Cardiac septum (tissue), 1 donor: ENCODE data around the gene ANKRD49. TPM values are rescaled to one million over a fixed set of nuclear protein-coding genes. Genes with fewer than 3 reads are reported as not detected.

ENCODE experiments used
- DNase-seq: peaks from one replicate; pipeline ENCODE4 v3.0.0-alpha.2; 2020; ENCODE audit warnings: low spot score
- intact Hi-C: fragments of 100-400 bp; cut with DNase I; formaldehyde crosslinking; loops from one replicate; pipeline ENCODE4 v1.14.0; 2022
- microRNA-seq: library from miRNA; unstranded; fragments of <30 nt; microRNA quantifications from one replicate; pipeline ENCODE4 v1.2.0, GENCODE V29; 2020
- total RNA-seq: library from RNA; stranded (reverse); fragmentation: NEBNext Ultra II Directional; extraction: Animal tissue kit (Norgen Biotek cat#: 25700); gene quantifications from one replicate; pipeline ENCODE4 v1.2.1, GENCODE V29; 2021
- donor health status: DM: no; HTN: no; CAD: no.

Gene ANKRD49
- total RNA-seq, 1 donor from 2014 or later, result 6.4 TPM

DNA sequence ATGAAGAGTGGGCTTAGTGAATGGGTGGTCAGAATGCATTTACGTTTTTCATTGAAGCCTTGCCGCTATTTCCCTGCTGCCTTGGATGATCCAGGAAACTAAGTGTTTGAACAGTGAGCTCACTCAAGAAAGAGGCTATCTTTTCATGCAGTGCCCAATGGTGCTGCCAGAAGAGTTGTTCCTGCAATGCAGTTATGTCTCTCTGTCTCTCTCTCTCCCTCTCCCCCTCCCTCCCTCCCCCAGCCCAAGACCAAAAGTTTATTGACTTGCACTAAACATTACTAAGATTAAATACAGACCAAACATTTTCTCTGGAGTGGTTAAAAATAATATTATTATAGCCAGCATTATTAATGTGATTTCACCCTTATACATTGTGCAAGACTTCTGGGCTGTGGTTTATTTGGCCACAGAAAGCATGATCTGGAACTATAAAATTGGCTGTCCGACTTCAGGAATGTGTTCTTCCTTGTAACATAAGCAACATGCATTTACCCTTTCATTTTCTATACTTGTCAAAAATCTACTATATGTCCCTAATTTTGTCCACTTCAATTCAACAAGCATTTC lies 43.3 kb downstream of the ANKRD49 start:
- no peak for DNase-seq
- intact Hi-C loops, result no loop called here

DNA sequence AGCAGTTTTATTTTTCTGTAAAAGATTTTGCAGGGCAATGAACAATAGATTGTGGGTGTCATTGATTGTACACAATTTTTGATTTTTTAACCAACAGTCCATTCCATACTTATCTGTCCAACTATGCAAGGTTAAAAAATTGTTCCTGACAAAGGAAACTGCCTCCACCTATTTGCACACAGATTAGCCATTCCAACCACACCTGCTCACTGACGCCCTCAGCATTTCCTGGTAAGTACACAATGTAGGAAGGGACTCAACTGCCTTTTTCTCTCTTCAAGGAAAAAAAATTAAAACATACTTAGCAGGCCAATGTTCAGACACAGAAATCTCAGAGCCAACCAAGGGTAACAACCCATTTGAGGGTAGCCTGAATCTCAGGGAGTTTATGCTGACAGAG lies 45.6 kb downstream of the ANKRD49 start:
- intact Hi-C loops, result no loop called here
- DNase-seq, result no peak

DNA sequence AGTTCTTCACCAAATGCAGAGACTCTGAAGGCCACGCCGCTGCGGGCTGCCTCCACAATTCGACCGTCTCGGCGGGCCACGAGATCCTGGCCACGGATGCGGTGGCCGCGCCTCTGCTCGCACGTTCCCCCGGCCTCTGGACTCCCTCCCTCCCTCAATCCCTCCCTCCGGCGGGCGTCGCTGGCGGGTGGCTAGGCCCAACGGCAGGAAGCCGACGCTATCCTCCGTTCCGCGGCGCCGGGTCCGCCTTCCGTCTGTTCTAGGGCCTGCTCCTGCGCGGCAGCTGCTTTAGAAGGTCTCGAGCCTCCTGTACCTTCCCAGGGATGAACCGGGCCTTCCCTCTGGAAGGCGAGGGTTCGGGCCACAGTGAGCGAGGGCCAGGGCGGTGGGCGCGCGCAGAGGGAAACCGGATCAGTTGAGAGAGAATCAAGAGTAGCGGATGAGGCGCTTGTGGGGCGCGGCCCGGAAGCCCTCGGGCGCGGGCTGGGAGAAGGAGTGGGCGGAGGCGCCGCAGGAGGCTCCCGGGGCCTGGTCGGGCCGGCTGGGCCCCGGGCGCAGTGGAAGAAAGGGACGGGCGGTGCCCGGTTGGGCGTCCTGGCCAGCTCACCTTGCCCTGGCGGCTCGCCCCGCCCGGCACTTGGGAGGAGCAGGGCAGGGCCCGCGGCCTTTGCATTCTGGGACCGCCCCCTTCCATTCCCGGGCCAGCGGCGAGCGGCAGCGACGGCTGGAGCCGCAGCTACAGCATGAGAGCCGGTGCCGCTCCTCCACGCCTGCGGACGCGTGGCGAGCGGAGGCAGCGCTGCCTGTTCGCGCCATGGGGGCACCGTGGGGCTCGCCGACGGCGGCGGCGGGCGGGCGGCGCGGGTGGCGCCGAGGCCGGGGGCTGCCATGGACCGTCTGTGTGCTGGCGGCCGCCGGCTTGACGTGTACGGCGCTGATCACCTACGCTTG lies 50.2 kb downstream of the ANKRD49 start, which contains the start of gene FUT4:
FUT4 (plus strand) TSS at position 227 of the 951 bp plus-strand sequence; CDS start at position 440, 213 bp downstream.
- DNase-seq, result peak; percentile 96
- intact Hi-C loops, result no loop called here

DNA sequence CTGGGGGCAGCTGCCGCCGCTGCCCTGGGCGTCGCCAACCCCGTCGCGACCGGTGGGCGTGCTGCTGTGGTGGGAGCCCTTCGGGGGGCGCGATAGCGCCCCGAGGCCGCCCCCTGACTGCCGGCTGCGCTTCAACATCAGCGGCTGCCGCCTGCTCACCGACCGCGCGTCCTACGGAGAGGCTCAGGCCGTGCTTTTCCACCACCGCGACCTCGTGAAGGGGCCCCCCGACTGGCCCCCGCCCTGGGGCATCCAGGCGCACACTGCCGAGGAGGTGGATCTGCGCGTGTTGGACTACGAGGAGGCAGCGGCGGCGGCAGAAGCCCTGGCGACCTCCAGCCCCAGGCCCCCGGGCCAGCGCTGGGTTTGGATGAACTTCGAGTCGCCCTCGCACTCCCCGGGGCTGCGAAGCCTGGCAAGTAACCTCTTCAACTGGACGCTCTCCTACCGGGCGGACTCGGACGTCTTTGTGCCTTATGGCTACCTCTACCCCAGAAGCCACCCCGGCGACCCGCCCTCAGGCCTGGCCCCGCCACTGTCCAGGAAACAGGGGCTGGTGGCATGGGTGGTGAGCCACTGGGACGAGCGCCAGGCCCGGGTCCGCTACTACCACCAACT lies 51.0 kb downstream of the ANKRD49 start:
- intact Hi-C loops, result no loop called here
- DNase-seq, result peak; percentile 76

DNA sequence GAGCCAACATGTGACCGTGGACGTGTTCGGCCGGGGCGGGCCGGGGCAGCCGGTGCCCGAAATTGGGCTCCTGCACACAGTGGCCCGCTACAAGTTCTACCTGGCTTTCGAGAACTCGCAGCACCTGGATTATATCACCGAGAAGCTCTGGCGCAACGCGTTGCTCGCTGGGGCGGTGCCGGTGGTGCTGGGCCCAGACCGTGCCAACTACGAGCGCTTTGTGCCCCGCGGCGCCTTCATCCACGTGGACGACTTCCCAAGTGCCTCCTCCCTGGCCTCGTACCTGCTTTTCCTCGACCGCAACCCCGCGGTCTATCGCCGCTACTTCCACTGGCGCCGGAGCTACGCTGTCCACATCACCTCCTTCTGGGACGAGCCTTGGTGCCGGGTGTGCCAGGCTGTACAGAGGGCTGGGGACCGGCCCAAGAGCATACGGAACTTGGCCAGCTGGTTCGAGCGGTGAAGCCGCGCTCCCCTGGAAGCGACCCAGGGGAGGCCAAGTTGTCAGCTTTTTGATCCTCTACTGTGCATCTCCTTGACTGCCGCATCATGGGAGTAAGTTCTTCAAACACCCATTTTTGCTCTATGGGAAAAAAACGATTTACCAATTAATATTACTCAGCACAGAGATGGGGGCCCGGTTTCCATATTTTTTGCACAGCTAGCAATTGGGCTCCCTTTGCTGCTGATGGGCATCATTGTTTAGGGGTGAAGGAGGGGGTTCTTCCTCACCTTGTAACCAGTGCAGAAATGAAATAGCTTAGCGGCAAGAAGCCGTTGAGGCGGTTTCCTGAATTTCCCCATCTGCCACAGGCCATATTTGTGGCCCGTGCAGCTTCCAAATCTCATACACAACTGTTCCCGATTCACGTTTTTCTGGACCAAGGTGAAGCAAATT lies 51.7 kb downstream of the ANKRD49 start:
- DNase-seq, result no peak

DNA sequence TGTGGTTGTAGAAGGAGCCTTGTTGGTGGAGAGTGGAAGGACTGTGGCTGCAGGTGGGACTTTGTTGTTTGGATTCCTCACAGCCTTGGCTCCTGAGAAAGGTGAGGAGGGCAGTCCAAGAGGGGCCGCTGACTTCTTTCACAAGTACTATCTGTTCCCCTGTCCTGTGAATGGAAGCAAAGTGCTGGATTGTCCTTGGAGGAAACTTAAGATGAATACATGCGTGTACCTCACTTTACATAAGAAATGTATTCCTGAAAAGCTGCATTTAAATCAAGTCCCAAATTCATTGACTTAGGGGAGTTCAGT lies 52.3 kb downstream of the ANKRD49 start:
- no peak for DNase-seq
- intact Hi-C loops, result no loop called here

More for the DNA sequence above, 51.7 kb downstream of the ANKRD49 start:
- intact Hi-C loops, result no loop called here

DNA sequence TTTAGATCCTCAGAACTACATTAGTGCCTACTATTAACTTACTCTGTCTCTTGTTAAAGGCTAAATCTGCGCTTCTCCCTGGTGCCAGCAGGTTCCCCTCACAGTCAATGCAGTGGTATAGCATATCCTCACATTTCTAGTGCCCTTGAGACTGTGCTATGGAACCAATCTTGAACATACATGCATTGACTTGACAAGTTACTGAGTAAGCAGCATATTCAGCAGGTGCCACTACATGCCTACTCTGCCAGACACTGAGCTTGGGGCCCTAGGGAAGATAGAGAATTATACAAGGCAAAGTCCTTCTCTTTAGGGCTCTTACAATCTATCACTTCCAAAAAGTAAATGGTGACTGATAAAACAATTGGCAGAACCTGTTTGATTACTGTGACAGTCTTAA lies 53.1 kb downstream of the ANKRD49 start:
- DNase-seq, result no peak
- intact Hi-C loops, result no loop called here

DNA sequence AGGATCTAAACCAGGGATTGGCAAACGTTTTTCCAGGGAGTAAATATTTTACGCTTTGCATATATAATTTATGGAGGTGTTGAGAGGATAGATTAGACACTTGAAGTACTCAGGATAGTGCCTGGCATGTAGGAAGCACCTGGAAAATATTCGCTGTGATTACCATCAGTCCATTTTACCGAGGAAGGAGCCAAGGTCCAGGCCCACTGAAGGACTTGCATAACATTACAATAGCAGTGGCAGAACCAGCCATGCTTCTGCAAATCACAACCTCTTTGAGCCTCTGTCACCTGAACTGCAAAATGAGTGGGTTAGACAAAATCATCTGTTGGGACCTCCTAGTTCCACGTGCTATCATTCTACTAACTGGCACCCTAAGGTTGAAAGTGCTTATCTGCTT lies 55.4 kb downstream of the ANKRD49 start:
- no peak for DNase-seq
- intact Hi-C loops, result no loop called here

Small RNAs within 50 kb of the gene (microRNA-seq; reads per million reads assigned to microRNA genes)
- 1.3 reads per million for gene MIR548L

Other genes with a start within 250 kb of the ANKRD49 start
- gene IZUMO1R, start 189.4 kb upstream of the ANKRD49 start, total RNA-seq, result not detected
- gene GPR83, start 92.6 kb upstream of the ANKRD49 start, total RNA-seq, result not detected
- 8.7 TPM for gene MRE11, start 140 bp upstream of the ANKRD49 start, total RNA-seq
- gene C11orf97, start 18.5 kb downstream of the ANKRD49 start, total RNA-seq, result not detected
- gene FUT4, start 49.9 kb downstream of the ANKRD49 start, total RNA-seq, result 2.4 TPM
- 1.8 TPM for gene PIWIL4, start 73.4 kb downstream of the ANKRD49 start, total RNA-seq